CD4-positive, alpha-beta T cell (primary cell): ENCODE results near the gene CDC42SE2. TPM values are rescaled to one million over a fixed set of nuclear protein-coding genes. Genes with fewer than 3 reads are reported as not detected.

Experiments
- ATAC-seq: fragments of 200-7000 bp; cut with Tn5 transposase; one replicate; pipeline ENCODE4 v1.10.0; 2022; ENCODE audit warnings: mild to moderate bottlenecking; ENCODE audit not compliant: poor library complexity
- CTCF ChIA-PET: fragments of 350-600 bp; sonication (Branson Sonifier 250); formaldehyde crosslinking; loops from one replicate; lab custom pipeline; 2021; ENCODE audit warnings: antibody characterized with exemption, inconsistent platforms; lab: Charles Lee
- POLR2A ChIA-PET: fragments of 350-600 bp; sonication (Branson Sonifier 250); formaldehyde crosslinking; loops from one replicate; lab custom pipeline; 2021; ENCODE audit warnings: antibody characterized with exemption, inconsistent platforms; lab: Charles Lee
- DNase-seq, 14 experiments: peaks; one replicate each; pipeline ENCODE4 v3.0.0-alpha.2; 2013 to 2020; ENCODE audit warnings: mixed read lengths in 2 of 14
- H3K27ac ChIP-seq, 2 donors: one replicate each; pipeline versions ENCODE4 v1.5.1 to v1.7.0; 2013; ENCODE audit warnings: low read length in 2 of 2, low read depth in 1 of 2, mild to moderate bottlenecking in 1 of 2
- H3K27me3 ChIP-seq, 2 experiments: 1 replicate in 1 of 2; 2 replicates in 1 of 2; pipeline versions ENCODE4 v1.6.1 to v1.7.0; 2013; ENCODE audit warnings: low read length in 2 of 2, control low read depth in 1 of 2, mild to moderate bottlenecking in 1 of 2, moderate library complexity in 1 of 2; ENCODE audit not compliant: insufficient read depth in 2 of 2, control insufficient read depth in 1 of 2
- H3K36me3 ChIP-seq: one replicate; pipeline ENCODE4 v1.6.1; 2013; ENCODE audit warnings: low read length, control low read depth; ENCODE audit not compliant: insufficient read depth
- H3K4me1 ChIP-seq: one replicate; pipeline ENCODE4 v1.6.1; 2013; ENCODE audit warnings: low read length, control low read depth; ENCODE audit not compliant: insufficient read depth
- H3K4me3 ChIP-seq: one replicate; pipeline ENCODE4 v1.5.1; 2013; ENCODE audit warnings: mild to moderate bottlenecking, low read length, moderate library complexity
- H3K9me3 ChIP-seq, 2 experiments: 1 replicate in 1 of 2; 2 replicates in 1 of 2; pipeline versions ENCODE4 v1.6.1 to v1.7.0; 2013; ENCODE audit warnings: low read length in 2 of 2, mild to moderate bottlenecking in 2 of 2, control low read depth in 1 of 2, moderate library complexity in 1 of 2; ENCODE audit not compliant: control insufficient read depth in 1 of 2, insufficient read depth in 1 of 2
- H3K27ac Mint-ChIP-seq: one replicate; pipeline ENCODE4 v1.8.0; 2020; ENCODE audit warnings: mixed read lengths
- H3K27me3 Mint-ChIP-seq: one replicate; pipeline ENCODE4 v1.8.0; 2021; ENCODE audit warnings: mixed read lengths
- H3K36me3 Mint-ChIP-seq: one replicate; pipeline ENCODE4 v1.8.0; 2021; ENCODE audit warnings: low read depth, mixed read lengths
- H3K4me1 Mint-ChIP-seq: one replicate; pipeline ENCODE4 v1.8.0; 2021; ENCODE audit warnings: low read depth, mixed read lengths
- H3K4me3 Mint-ChIP-seq: one replicate; pipeline ENCODE4 v1.8.0; 2020; ENCODE audit warnings: mild to moderate bottlenecking, mixed read lengths
- H3K9me3 Mint-ChIP-seq: one replicate; pipeline ENCODE4 v1.8.0; 2020; ENCODE audit warnings: mixed read lengths
- CTCF ChIP-seq: fragments of 200-600 bp; IDR thresholded peaks from one replicate; pipeline ENCODE4 v1.8.0; 2022; ENCODE audit warnings: antibody characterized with exemption, mild to moderate bottlenecking
- intact Hi-C, 2 experiments: fragments of 100-400 bp; cut with DNase I in 1 of 2; cut with micrococcal nuclease in 1 of 2; formaldehyde crosslinking; loops; one replicate each; pipeline versions ENCODE4 v1.15.1 to v1.9.0; 2023 to 2025; cut with DNase I, micrococcal nuclease
- total RNA-seq, 174 experiments: library from RNA in 2 of 174; stranded (reverse) in 2 of 174; gene quantifications; one replicate each; pipeline ENCODE4 v1.2.3 and lab custom pipeline; 2021 to 2026

Gene CDC42SE2
- total RNA-seq, 2 experiments from 2014 or later = 218 to 230 TPM

- peaks cover 33% of the 10 kb centered on the region for H3K4me1 ChIP-seq
- H3K4me3 Mint-ChIP-seq = peak overlapping the region; percentile 94
- H3K4me1 Mint-ChIP-seq = peaks cover 52% of the 10 kb centered on the region
- H3K36me3 ChIP-seq = peaks cover 16% of the 10 kb centered on the region
- intact Hi-C loops = loop anchor here in 1 of 2 experiments (1.0 to 2.0 kb wide), 2 partner anchors 11 to 54 kb away; no protein-coding TSS in a partner anchor
- H3K27ac ChIP-seq = peak overlapping the region; percentile 87 to 95
- CTCF ChIA-PET = interaction anchor here (0.6 to 4.5 kb wide), 6 partner anchors 11 to 119 kb away, joined by 3 to 48 read pairs (median 6); no protein-coding TSS in a partner anchor
- H3K9me3 ChIP-seq = no peaks in the 10 kb centered on the region
- DNase-seq (peak in 2 of 14 experiments; percentile 54 to 55), ATAC-seq (peak; percentile 3)
- POLR2A ChIA-PET = interaction anchor here (0.5 to 16.0 kb wide), 35 partner anchors 12 to 151 kb away, joined by 3 to 395 read pairs (median 7); partner anchors contain the start of genes HINT1 and LYRM7
- H3K27me3 Mint-ChIP-seq = no peaks in the 10 kb centered on the region
- peak overlapping the region; percentile 99 for H3K27ac Mint-ChIP-seq
- peaks cover 61% of the 10 kb centered on the region for H3K36me3 Mint-ChIP-seq
- no peak for TF ChIP-seq CTCF
- H3K4me3 ChIP-seq = peak overlapping the region; percentile 97
- H3K9me3 Mint-ChIP-seq = no peaks in the 10 kb centered on the region
- no peaks in the 10 kb centered on the region for H3K27me3 ChIP-seq
These were observed 806 bp upstream of the CDC42SE2 start for GRCh38 chr5:131262953-131263541.

GRCh38 chr5:131264451-131265099, 722 bp downstream of the CDC42SE2 start:
- H3K27ac Mint-ChIP-seq = peak overlapping the region; percentile 85
- CTCF ChIA-PET = interaction anchor here (0.6 to 4.5 kb wide), 17 partner anchors 10 to 393 kb away, joined by 3 to 48 read pairs (median 3); partner anchors contain the start of gene HINT1
- peak in 10 of 14 experiments; percentile 28 to 79 (median 44) for DNase-seq
- Histone ChIP-seq H3K4me1 (peaks cover 41% of the 10 kb centered on the region), H3K4me3 (peak overlapping the region; percentile 97), H3K27me3 (no peaks in the 10 kb centered on the region), H3K9me3 (no peaks in the 10 kb centered on the region), H3K27ac (peak overlapping the region; percentile 84 to 95), H3K36me3 (peaks cover 3% of the 10 kb centered on the region)
- H3K9me3 Mint-ChIP-seq = no peaks in the 10 kb centered on the region
- TF ChIP-seq CTCF = no peak
- peaks cover 46% of the 10 kb centered on the region for H3K36me3 Mint-ChIP-seq
- ATAC-seq = peak; percentile 8
- intact Hi-C loops = loop anchor here (1.0 to 5.0 kb wide), 6 partner anchors 14 to 118 kb away; partner anchors contain the start of gene LYRM7 (in 1 of the 2)
- POLR2A ChIA-PET = interaction anchor here (0.6 to 16.0 kb wide), 45 partner anchors 8 to 371 kb away, joined by 3 to 395 read pairs (median 7); partner anchors contain the start of genes HINT1 and LYRM7
- H3K27me3 Mint-ChIP-seq = no peaks in the 10 kb centered on the region
- H3K4me3 Mint-ChIP-seq = peak overlapping the region; percentile 86
- peaks cover 45% of the 10 kb centered on the region for H3K4me1 Mint-ChIP-seq

- peak; percentile 29 for TF ChIP-seq CTCF
- Histone ChIP-seq H3K4me1 (peaks cover 42% of the 10 kb centered on the region), H3K9me3 (no peaks in the 10 kb centered on the region), H3K27ac (peak overlapping the region; percentile 84 to 95), H3K4me3 (peak overlapping the region; percentile 97), H3K27me3 (no peaks in the 10 kb centered on the region), H3K36me3 (peaks cover 2% of the 10 kb centered on the region)
- intact Hi-C loops = loop anchor here (1.0 to 5.0 kb wide), 6 partner anchors 13 to 117 kb away; partner anchors contain the start of gene LYRM7 (in 1 of the 2)
- H3K4me3 Mint-ChIP-seq = peak overlapping the region; percentile 86
- ATAC-seq (no peak), DNase-seq (peak in 3 of 14 experiments; percentile 72 to 77 (median 75))
- no peaks in the 10 kb centered on the region for H3K9me3 Mint-ChIP-seq
- CTCF ChIA-PET = interaction anchor here (0.6 to 4.5 kb wide), 18 partner anchors 9 to 394 kb away, joined by 3 to 48 read pairs (median 4); no protein-coding TSS in a partner anchor
- peaks cover 41% of the 10 kb centered on the region for H3K36me3 Mint-ChIP-seq
- no peaks in the 10 kb centered on the region for H3K27me3 Mint-ChIP-seq
- H3K27ac Mint-ChIP-seq = peak overlapping the region; percentile 85
- POLR2A ChIA-PET = interaction anchor here (0.6 to 16.0 kb wide), 33 partner anchors 9 to 350 kb away, joined by 3 to 395 read pairs (median 11); partner anchors contain the start of genes HINT1 and LYRM7
- peaks cover 40% of the 10 kb centered on the region for H3K4me1 Mint-ChIP-seq
These were observed 1.5 kb downstream of the CDC42SE2 start for GRCh38 chr5:131265311-131265803.
